H1 (cell line): ENCODE results near the gene RPL32. TPM values are rescaled to one million over a fixed set of nuclear protein-coding genes. Genes with fewer than 3 reads are reported as not detected.

Source experiments
- CREB1 ChIP-seq: IDR thresholded peaks from 2 replicates; pipeline ENCODE4 v1.6.1; 2012; ENCODE audit warnings: inconsistent platforms
- EP300 ChIP-seq, 2 experiments: IDR thresholded peaks; 1 replicate in 1 of 2; 2 replicates in 1 of 2; pipeline ENCODE4 v1.6.1; 2011 to 2012; ENCODE audit warnings: low read depth in 2 of 2, low read length in 2 of 2, mild to moderate bottlenecking in 2 of 2, borderline replicate concordance in 1 of 2, inconsistent platforms in 1 of 2, moderate library complexity in 1 of 2
- polyA plus RNA-seq, 7 experiments: library from polyadenylated mRNA; depleted of rRNA in 3 of 7; stranded (reverse) in 5 of 7; unstranded in 2 of 7; fragments of >200 nt in 5 of 7; fragments of 200-250 nt in 2 of 7; gene quantifications; 1 replicate in 5 of 7; 2 replicates in 1 of 7; 4 replicates in 1 of 7; pipeline versions ENCODE4 v1.2.1 to v1.2.3, GENCODE V29; 2011 to 2013; ENCODE audit warnings: missing spikeins in 2 of 7, mixed read lengths in 2 of 7
- total RNA-seq: library from RNA; stranded (reverse); fragmentation: NEBNext Ultra II Directional; extraction: Animal tissue kit (Norgen Biotek cat#: 25700); gene quantifications from 2 replicates; pipeline ENCODE4 v1.2.1, GENCODE V29; 2021

The RPL32 gene
- total and polyA plus RNA-seq, 2 of the 8 experiments (the other 6 are each of a cell fraction or from before 2014, with no cell fraction given): 1,443 to 2,043 TPM

DNA sequence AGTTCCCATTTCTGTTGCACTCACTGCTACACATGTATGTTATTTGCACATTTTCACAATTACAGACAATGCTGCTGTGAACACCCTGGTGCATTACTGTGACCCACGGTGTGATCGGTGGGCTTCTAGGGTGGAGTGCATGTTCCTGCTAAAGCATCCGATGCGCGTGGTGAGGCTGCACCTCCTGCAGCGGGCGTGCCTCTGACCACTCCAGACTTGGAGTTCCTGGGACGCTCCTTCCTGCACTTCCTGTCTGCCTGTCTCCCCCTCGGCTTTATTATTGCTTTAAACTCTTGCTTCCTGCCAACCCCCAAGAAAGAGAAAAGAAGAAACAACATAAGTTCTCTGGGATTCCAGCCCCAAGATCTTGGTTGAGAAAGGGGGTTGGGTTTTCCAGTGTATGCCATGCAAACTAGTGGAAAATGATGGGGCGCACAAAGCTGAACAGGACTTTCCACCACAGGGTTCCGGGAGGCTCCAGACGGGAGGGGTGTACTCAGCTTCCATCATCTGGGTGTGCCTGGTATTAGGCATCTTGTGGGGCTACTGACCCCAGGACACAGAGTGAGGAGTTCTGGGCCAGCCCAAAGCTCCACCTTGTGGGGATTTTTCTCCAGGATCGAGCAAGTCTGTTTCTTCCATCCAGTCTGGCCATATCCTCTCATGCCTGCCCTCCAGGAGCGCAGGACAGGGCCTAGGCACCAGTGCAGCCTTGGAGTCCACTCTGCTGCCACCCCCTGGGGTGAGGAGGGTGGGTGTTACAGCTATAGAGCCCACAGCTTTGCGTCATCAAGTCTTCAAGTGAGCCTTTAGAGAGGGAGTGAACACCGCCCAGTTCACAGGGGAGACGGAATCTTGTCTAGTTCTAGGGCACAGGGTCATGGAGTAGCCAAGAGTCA lies 11.2 kb downstream of the RPL32 start (continued):
- no peak for TF ChIP-seq CREB1
- TF ChIP-seq EP300 (IDR thresholded peaks at IDR 0.05; ENCODE audit: borderline replicate concordance in 1 of 2, low read depth in 2 of 2, low read length in 2 of 2): no peak
